ENCODE results near the gene AK8. TPM values are rescaled to one million over a fixed set of nuclear protein-coding genes. Genes with fewer than 3 reads are reported as not detected.
A peak's percentile ranks its signal among the peaks of the same experiment; 100 is the strongest.

AK8 gene
- total and polyA plus RNA-seq, 2 experiments from 2014 or later, result 0.14 to 0.78 TPM

DNA sequence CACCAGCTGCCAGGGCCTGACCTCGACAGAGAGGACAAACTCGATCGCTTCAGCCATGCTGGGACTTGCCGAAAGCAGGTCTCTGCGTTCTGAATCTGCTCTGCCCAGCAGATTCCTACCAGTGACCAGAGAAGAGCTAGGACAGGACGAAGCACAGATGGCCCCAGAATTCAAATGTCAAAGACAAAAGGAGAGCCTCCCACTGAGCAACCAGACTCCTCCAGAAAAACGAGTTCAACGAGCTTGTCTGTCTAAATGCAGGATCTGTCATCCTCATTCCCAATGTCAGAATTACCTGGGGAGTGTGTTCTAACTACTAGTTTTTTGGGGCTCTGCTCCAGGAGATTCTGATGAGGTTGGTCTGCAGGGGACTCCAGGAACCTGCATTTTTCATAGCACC lies 13.4 kb downstream of the AK8 start:
- Histone ChIP-seq H3K4me1 (ENCODE audit: insufficient read depth) (no peaks in the 10 kb centered on the region; the same call in 1 of the 2 replicates), H4K20me1 (replicated peaks; ENCODE audit: insufficient read depth) (no peaks in the 10 kb centered on the region), H3K79me2 (replicated peaks; ENCODE audit: insufficient read depth) (no peaks in the 10 kb centered on the region), H3K27ac (ENCODE audit: low read depth) (no peak overlapping the region), H3F3A (replicated peaks; ENCODE audit: low read depth) (no peaks in the 10 kb centered on the region), H3K27me3 (ENCODE audit: insufficient read depth) (no peaks in the 10 kb centered on the region), H2AFZ (no peak overlapping the region), H3K36me3 (ENCODE audit: insufficient read depth) (no peaks in the 10 kb centered on the region), H3K4me3 (no peak overlapping the region), H3K9me2 (ENCODE audit: insufficient read depth) (peaks cover 5% of the 10 kb centered on the region; the same call in 1 of the 2 replicates), H3K4me2 (0 out of 2 replicates have a peak overlapping the region, but pooled peaks have one; percentile 14)
- Mint-ChIP-seq H3K9me3 (no peaks in the 10 kb centered on the region), H3K4me1 (peaks cover 10% of the 10 kb centered on the region), H3K4me3 (no peak overlapping the region), H3K36me3 (ENCODE audit: low read depth) (no peaks in the 10 kb centered on the region), H3K27ac (no peak overlapping the region), H3K27me3 (ENCODE audit: insufficient read depth, low read depth, poor library complexity) (peaks cover 2% of the 10 kb centered on the region)
- DNase-seq (ENCODE audit: low spot score), result no peak
- TF ChIP-seq EZH2phosphoT487 (IDR thresholded peaks at IDR 0.05; ENCODE audit: unreplicated experiment), result no peak
- TF ChIP-seq ZNF114 (CRISPR knock-in tag; IDR thresholded peaks at IDR 0.05), result no peak
- TF ChIP-seq, protein P1, sequence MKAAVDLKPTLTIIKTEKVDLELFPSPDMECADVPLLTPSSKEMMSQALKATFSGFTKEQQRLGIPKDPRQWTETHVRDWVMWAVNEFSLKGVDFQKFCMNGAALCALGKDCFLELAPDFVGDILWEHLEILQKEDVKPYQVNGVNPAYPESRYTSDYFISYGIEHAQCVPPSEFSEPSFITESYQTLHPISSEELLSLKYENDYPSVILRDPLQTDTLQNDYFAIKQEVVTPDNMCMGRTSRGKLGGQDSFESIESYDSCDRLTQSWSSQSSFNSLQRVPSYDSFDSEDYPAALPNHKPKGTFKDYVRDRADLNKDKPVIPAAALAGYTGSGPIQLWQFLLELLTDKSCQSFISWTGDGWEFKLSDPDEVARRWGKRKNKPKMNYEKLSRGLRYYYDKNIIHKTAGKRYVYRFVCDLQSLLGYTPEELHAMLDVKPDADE (IDR thresholded peaks at IDR 0.05), result no peak
- TF ChIP-seq, protein P2, sequence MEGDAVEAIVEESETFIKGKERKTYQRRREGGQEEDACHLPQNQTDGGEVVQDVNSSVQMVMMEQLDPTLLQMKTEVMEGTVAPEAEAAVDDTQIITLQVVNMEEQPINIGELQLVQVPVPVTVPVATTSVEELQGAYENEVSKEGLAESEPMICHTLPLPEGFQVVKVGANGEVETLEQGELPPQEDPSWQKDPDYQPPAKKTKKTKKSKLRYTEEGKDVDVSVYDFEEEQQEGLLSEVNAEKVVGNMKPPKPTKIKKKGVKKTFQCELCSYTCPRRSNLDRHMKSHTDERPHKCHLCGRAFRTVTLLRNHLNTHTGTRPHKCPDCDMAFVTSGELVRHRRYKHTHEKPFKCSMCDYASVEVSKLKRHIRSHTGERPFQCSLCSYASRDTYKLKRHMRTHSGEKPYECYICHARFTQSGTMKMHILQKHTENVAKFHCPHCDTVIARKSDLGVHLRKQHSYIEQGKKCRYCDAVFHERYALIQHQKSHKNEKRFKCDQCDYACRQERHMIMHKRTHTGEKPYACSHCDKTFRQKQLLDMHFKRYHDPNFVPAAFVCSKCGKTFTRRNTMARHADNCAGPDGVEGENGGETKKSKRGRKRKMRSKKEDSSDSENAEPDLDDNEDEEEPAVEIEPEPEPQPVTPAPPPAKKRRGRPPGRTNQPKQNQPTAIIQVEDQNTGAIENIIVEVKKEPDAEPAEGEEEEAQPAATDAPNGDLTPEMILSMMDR (conservative IDR thresholded peaks at IDR 0.05; ENCODE audit: low read depth in 2 of 2), result no peak
- TF ChIP-seq, protein P3, sequence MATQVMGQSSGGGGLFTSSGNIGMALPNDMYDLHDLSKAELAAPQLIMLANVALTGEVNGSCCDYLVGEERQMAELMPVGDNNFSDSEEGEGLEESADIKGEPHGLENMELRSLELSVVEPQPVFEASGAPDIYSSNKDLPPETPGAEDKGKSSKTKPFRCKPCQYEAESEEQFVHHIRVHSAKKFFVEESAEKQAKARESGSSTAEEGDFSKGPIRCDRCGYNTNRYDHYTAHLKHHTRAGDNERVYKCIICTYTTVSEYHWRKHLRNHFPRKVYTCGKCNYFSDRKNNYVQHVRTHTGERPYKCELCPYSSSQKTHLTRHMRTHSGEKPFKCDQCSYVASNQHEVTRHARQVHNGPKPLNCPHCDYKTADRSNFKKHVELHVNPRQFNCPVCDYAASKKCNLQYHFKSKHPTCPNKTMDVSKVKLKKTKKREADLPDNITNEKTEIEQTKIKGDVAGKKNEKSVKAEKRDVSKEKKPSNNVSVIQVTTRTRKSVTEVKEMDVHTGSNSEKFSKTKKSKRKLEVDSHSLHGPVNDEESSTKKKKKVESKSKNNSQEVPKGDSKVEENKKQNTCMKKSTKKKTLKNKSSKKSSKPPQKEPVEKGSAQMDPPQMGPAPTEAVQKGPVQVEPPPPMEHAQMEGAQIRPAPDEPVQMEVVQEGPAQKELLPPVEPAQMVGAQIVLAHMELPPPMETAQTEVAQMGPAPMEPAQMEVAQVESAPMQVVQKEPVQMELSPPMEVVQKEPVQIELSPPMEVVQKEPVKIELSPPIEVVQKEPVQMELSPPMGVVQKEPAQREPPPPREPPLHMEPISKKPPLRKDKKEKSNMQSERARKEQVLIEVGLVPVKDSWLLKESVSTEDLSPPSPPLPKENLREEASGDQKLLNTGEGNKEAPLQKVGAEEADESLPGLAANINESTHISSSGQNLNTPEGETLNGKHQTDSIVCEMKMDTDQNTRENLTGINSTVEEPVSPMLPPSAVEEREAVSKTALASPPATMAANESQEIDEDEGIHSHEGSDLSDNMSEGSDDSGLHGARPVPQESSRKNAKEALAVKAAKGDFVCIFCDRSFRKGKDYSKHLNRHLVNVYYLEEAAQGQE (IDR thresholded peaks at IDR 0.05; ENCODE audit: unreplicated experiment), result no peak
- TF ChIP-seq CREB1 (CRISPR knock-in tag; IDR thresholded peaks at IDR 0.05; ENCODE audit: low read depth), result no peak
- no peak for TF ChIP-seq POLR2AphosphoS5 (IDR thresholded peaks at IDR 0.05; ENCODE audit: low read depth)
- TF ChIP-seq STAT1 (IDR thresholded peaks at IDR 0.05; ENCODE audit: unreplicated experiment), result no peak
- no peak for TF ChIP-seq EZH2 (IDR thresholded peaks at IDR 0.05; ENCODE audit: low read depth, unreplicated experiment)
- TF ChIP-seq JUNB (IDR thresholded peaks at IDR 0.05; ENCODE audit: unreplicated experiment), result no peak
- TF ChIP-seq NANOG (IDR thresholded peaks at IDR 0.05; ENCODE audit: borderline replicate concordance), result no peak
- TF ChIP-seq, protein P4, sequence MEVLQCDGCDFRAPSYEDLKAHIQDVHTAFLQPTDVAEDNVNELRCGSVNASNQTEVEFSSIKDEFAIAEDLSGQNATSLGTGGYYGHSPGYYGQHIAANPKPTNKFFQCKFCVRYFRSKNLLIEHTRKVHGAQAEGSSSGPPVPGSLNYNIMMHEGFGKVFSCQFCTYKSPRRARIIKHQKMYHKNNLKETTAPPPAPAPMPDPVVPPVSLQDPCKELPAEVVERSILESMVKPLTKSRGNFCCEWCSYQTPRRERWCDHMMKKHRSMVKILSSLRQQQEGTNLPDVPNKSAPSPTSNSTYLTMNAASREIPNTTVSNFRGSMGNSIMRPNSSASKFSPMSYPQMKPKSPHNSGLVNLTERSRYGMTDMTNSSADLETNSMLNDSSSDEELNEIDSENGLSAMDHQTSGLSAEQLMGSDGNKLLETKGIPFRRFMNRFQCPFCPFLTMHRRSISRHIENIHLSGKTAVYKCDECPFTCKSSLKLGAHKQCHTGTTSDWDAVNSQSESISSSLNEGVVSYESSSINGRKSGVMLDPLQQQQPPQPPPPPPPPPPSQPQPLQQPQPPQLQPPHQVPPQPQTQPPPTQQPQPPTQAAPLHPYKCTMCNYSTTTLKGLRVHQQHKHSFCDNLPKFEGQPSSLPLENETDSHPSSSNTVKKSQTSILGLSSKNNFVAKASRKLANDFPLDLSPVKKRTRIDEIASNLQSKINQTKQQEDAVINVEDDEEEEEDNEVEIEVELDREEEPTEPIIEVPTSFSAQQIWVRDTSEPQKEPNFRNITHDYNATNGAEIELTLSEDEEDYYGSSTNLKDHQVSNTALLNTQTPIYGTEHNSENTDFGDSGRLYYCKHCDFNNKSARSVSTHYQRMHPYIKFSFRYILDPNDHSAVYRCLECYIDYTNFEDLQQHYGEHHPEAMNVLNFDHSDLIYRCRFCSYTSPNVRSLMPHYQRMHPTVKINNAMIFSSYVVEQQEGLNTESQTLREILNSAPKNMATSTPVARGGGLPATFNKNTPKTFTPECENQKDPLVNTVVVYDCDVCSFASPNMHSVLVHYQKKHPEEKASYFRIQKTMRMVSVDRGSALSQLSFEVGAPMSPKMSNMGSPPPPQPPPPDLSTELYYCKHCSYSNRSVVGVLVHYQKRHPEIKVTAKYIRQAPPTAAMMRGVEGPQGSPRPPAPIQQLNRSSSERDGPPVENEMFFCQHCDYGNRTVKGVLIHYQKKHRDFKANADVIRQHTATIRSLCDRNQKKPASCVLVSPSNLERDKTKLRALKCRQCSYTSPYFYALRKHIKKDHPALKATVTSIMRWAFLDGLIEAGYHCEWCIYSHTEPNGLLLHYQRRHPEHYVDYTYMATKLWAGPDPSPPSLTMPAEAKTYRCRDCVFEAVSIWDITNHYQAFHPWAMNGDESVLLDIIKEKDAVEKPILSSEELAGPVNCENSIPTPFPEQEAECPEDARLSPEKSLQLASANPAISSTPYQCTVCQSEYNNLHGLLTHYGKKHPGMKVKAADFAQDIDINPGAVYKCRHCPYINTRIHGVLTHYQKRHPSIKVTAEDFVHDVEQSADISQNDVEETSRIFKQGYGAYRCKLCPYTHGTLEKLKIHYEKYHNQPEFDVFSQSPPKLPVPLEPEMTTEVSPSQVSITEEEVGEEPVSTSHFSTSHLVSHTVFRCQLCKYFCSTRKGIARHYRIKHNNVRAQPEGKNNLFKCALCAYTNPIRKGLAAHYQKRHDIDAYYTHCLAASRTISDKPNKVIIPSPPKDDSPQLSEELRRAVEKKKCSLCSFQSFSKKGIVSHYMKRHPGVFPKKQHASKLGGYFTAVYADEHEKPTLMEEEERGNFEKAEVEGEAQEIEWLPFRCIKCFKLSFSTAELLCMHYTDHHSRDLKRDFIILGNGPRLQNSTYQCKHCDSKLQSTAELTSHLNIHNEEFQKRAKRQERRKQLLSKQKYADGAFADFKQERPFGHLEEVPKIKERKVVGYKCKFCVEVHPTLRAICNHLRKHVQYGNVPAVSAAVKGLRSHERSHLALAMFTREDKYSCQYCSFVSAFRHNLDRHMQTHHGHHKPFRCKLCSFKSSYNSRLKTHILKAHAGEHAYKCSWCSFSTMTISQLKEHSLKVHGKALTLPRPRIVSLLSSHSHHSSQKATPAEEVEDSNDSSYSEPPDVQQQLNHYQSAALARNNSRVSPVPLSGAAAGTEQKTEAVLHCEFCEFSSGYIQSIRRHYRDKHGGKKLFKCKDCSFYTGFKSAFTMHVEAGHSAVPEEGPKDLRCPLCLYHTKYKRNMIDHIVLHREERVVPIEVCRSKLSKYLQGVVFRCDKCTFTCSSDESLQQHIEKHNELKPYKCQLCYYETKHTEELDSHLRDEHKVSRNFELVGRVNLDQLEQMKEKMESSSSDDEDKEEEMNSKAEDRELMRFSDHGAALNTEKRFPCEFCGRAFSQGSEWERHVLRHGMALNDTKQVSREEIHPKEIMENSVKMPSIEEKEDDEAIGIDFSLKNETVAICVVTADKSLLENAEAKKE (CRISPR knock-in tag; IDR thresholded peaks at IDR 0.05), result no peak
- ATAC-seq, result peak; percentile 35; the same call in 1 of the 3 replicates

All from GM23338 (cell line).